Measurements from ENCODE around the gene CFAP20DC.
A peak's percentile ranks its signal among the peaks of the same experiment; 100 is the strongest.
"Not testable (repeated sequence)": the region's sequence is repeated elsewhere in the genome, so short reads cannot be mapped to it uniquely, and the experiment has no call there.

Gene CFAP20DC

DNA sequence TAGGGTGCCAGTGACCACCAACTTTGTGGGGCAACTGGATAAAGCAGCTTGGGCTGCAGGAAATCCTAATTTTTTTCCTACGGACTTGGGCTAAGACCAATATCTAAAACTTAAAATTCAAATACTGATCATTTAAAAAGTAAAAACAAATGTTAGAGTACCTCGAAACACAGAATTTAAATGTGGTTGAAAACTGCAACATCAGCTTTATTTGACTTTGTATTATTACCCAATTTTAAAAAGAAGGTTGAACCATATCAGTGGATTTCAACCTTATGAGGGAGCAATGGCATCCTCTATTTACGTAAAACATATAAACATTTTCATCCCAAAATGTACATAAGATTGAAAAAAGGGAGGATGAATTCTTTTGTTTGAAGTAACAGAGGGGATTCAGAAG is 26.2 kb downstream of the CFAP20DC start:
- no peak for DNase-seq

DNA sequence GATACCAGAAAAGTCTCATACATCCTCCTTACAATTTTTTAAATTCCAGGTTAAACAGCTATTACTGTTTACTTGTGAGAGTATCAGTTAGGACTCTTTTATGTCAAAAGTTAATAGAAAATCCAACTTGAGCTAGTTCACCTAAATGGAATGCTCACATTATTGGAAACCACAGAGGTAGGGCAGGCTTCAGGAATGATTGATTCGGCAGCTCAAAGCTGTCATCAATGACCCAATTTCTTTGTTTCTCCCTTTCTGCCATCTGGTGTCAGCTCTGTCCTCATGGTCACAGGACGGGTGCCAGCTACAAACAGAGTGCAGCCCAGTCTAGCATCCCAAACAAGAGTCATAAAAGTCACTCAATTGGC is 32.2 kb downstream of the CFAP20DC start:
- DNase-seq = no peak

DNA sequence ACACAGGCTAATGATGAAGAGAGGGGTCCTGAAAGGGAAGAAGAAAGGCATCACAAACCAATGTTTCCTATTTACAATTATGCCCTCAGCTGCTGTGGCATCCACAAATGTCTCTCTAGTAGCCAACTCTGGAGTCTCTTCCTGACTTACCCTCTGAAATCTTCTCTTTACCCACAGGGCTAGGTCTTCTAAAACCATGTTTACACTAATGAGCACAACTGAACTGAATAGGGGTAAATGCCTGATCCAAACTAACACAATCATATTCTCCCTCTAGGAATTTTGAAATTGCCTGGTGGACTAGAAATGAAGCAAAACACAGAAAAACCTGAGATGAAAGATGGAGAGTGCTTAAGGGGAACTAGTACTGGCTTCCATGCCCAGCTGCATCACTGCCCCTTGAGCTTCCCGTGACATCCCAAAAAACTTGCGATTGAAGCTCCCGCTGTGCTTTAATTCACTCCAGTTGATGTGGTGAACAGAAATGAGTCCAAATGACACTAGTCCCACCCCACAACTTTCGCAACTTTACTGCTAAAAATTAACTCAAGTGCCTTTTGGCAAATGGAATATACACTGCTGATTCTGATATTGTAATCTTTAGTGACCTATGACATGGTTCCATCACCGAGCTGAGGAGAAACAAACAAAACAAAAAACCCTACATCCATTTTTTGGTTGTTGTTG is 32.8 kb downstream of the CFAP20DC start:
- no peak for DNase-seq

DNA sequence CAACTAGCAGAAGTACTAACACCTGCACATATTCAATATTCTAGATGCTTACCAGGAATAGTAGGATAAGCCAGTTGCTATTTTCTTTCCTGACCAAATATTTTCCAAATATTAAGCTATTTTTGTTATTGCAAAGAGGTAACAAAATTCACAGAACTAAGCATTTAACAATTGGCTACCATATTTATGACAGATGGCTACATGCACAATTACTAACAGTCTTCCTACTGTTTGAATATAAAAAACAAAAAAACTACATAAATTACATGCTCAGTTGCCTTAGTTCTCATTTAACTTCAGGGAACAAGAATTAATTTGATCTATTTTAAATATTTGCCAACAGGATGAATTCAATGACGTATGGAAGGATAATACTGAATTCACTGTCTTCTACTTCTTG is 36.2 kb downstream of the CFAP20DC start:
- DNase-seq = no peak

DNA sequence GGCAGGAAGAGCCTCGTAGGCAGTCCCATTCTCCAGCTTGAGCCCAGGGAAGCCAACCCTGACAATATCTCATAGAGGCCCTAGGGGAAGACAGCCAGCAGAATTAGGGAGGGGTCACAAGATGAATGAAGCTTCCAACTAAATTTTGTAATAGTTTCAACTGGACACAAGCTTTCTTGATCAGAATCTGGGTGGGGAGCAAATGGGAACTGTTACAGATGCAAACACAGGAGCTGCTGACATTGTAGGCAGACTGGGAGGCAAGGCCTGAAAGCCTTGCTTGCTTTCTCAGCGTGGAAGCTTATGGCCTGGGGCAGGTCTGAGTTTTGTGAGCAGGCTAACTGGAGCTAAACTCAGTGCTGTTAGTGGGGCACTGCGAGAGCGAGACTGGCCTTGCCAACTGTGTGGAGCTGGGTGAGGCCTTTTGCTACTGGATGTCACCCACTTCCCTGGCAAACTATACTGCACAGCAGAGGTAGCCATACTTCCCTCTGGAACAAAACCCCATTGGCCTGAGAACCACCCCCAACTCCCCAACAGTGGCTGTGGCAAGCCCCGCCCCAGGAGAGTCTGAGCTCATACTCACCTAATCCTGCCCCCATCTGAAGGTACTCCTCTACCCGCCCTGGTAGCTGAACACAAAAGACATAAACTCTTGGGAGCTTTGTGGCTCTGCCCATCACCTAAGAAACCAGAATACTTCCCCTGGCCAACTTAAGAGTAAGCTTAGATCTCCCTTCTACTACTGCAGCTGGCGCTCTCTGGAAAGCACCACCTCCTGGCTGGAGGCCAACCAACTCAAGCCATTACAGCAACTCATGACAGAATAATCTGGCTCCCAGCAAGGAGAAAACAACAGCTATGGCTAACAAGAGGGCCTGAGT is 42.9 kb downstream of the CFAP20DC start:
- peak in 6 of 51 donors; percentile 1 to 14 (median 4) for DNase-seq

DNA sequence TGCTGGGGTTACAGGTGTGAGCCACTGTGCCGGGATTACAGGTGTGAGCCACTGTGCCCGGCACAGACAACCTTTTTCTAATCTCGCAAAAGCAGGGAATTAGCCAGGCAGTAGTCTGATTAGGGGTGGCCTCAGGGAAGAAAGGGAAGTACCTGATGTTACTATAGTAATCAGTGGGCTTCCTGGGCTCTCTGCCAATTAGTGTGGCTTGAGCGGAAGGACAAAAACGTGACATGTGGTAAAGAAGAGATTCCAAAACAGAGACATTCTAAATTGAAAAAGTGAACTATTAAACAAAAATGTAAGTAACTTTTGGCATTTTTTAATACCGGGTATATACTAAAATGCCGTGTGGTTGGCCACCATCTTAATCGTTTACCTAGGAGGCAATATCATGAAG is 48.1 kb downstream of the CFAP20DC start:
- no peak for DNase-seq

DNA sequence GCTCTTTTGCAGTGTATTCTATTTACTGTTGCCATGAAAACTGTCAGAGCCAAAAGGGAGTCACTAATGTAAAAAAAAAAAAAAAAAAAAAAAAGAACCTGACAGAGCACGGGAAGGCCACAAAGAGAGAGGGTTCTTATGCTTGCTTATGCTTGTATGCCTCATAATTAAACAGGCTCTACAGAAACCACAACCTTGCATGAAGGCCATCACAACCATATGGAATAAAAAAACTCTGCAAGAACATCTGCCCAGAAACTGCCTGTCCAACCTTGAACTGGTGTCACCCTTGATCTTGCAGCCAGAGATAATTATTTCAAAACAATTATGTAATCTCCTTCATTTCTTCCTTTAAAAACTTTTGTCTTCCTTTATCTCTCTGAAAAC is 50.1 kb downstream of the CFAP20DC start:
- no peak for DNase-seq

DNA sequence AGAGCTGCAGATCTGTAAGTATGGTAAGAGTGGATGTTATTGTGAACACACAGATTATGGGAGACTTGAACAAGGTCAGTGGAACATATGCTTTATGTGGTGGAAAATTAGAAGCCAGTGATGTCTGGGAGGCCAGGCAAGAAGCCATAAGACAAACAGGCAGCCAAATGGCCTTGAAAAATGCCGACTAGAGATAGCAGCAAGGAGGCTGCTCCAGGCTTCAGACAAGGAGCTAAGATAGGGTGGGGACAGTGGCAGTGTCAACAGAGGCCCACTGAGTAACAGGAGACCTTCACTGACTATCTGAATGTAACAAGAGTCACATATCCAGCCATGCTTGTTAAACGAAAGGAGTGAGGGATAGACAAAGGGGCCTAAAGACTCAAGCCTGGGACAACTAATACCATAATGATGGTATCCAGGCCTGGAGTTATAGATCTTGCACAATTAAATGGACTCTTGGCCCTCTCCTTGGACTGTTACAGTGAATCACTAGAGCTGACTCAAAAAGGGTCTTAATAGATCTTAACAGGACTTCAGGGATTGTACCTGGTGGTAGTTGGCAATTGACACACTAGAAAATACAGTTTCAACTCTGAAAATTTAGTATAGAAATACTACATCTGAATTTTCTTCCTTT is 50.6 kb downstream of the CFAP20DC start:
- no peak for DNase-seq

DNA sequence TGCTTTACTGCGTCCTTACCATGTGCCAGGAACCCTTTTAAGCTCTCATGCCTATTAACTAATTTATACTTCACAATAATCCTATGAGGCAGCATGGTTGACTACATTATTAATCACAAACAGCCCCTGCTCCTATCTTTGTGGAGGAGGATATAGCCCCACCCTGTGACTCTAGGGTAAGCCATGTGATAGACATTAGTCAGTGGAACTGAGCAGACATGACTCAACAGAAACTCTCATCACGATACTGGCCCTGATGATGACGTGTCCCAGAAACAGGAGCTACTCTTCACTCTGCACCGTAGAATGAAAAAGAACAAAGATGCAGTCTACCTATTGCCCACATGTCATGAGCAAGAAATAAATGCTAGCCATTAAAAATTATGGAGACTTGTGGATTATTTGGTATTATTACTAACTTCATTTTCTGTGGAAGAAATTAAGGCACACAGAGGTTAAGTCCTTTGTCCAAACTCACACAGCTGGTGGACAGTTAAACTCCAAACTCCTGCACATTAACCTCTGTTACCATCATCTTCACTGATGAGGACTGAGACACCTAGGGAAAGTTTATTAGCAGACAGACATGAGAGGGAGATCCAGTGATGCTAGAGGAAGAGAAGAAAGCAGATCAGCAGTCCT is 51.2 kb downstream of the CFAP20DC start:
- DNase-seq = peak in 2 of 51 donors; percentile 5 to 21

DNA sequence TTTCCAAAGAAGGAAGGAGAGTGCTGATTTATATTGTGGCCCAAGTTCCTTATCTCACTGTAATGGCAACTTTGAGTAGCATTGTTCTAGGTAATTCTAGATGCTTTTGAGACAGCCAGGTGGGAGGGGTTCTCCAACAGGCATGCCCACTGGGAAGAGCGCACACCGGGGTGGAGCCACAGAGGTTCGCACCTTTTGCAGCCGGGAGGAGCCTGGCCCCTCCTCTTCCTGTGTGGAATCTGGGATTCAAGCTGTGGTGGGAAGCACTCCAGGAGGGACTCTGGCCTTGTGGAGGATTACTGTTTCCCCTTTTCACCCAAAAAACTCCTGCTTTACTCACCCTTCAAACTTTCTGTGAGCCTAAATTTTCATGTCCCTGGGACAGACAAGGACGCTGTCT is 53.1 kb downstream of the CFAP20DC start:
- DNase-seq = no peak

DNA sequence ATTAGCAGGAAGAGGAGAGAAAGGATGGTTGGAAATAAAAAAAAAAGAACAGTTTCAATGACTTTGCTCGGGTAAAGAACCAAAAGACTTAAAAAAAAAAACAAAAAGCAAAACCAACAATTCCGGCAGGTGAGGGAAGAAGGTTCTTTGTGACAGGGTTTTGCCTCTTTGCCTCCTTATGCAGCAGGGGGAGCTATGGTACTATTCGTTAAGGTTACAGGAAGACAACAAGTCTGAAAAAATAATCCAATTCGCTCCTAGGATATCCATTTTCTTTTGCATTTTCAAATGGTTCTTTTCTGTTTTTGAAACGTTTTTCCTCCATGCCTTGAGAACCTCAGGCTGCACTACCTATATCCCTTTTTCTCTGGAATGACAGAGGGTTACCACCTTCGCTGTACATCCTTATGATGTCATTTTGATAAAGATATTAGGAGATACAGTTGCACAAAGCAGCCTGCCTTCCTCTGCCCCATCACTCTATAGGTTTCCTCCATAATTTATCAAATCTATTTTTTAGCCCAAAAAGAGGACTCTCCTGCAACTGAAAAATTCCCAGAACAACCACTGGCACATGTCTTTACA is 55.0 kb downstream of the CFAP20DC start:
- DNase-seq = peak in 8 of 51 donors; percentile 1 to 35 (median 4)

DNA sequence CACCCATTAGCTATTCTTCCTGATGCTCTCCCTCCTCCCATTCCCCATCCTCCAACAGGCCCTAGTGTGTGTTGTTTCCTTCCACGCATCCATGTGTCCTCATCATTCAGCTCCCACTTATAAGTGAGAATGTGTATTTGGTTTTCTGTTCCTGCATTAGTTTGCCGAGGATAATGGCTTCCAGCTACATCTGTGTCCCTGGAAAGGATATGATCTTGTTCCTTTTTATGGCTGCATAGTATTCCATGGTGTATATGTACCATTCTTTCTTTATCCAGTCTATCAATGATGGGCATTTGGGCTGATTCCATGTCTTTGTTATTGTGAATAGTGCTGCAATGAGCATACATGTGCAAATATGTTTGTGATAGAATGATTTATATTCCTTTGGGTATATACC is 56.3 kb downstream of the CFAP20DC start:
- DNase-seq = no peak

DNA sequence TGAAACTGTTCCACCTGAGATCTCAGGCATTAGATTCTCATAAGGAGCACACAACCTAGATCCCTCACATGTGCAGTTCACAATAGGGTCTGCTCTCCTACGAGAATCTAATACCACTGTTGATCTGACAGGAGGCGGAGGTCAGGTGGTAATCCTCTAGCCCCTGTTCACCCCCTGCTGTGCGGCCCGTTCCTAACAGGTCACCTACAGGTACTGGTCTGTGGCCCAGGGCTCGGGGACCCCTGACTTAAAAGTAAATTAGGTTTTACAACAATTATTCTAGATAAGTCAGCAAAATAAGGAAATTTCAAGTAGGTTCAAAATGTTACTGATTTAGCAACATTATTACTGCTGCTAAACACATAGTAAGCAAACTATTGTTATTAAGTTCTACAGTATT is 58.2 kb downstream of the CFAP20DC start:
- DNase-seq = no peak

DNA sequence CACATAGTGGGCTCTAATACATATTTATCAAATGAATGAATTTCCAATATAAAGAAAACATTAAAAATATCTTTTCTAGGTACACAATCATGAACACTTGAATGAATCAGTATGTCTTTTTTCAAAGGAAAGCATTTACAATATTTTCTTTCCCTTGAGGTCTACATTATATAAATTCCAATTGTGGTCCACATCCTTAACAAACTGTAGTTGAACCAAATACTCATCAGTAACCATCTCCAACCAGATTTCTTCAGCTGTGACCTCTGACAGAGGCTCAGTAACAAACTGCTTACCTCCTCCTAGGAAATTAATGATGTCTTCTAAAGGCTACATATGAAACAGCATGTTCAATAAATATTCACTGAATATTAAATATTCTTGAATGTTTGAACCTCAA is 58.8 kb downstream of the CFAP20DC start:
- DNase-seq = no peak

DNA sequence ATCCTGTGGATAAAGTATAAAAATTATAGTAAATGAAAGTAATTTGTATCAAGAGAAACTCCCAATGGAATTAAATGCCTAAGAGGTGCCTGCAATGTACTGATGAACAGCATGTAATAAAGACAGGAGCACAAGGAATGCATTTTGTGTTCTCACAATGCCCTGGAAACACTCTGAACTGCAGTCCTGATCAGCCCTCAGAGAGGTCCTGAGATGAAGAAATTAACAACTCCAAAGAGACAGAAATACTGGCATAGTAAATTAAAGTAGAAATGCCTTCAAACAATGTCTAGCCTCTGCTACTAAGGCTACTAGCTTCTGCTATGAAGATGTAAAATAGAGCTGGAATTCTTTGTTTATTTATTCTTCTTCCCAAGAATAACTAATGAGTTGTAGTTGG is 59.9 kb downstream of the CFAP20DC start:
- DNase-seq = no peak

DNA sequence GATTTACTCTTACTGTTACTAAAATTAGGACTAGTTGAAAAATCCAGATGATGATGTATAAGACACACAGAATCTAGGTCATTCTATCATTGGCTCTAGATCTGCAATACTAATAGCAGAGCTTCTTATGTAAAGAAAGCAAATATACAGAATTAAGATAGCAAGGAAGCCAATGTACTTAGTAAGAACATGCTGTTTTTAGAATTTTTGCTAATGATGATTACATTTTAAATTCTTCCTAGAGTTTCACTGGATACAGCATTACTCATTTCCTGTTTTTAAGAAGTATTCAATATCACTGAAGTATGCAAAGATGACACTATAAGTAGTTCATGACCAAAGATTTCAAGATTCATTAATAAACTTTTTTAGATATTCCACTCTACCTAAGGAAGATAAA is 60.7 kb downstream of the CFAP20DC start:
- DNase-seq = no peak

DNA sequence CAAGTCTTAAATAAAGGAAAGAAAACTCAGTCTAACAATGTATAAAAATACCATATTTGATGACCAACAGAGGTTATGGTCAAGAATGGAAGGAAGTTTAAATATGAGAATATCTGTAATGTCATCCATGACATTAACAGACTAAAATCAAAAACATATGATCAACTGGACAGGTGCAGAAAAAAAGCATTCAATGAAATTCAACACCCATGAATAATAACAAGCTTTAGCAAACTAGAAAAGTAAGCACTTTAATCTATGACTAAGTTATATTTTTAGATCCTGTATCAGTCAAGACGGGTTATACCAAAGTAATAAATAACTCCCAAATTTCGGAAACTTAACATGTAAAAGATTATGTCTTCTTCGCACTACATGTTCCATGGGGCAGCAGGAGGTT is 61.8 kb downstream of the CFAP20DC start:
- DNase-seq = no peak

DNA sequence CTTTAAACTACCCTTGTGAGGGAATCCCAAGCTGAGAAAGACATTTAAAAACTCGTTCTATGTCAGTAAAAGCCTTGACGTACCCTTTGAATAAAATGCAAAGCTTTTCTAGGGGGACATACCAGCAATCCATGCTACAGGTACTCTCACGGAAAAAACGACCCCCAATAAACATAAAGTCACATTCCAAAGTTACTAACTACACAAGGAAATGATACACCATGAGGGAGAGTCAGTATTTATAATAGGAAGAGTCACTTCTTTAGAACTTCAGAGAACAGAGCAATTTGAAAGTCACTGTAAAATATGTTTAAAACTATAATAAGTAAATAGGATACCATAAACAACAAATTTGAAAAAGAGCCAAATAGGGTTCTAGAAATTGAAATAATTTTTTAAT is 63.2 kb downstream of the CFAP20DC start:
- no peak for DNase-seq

DNA sequence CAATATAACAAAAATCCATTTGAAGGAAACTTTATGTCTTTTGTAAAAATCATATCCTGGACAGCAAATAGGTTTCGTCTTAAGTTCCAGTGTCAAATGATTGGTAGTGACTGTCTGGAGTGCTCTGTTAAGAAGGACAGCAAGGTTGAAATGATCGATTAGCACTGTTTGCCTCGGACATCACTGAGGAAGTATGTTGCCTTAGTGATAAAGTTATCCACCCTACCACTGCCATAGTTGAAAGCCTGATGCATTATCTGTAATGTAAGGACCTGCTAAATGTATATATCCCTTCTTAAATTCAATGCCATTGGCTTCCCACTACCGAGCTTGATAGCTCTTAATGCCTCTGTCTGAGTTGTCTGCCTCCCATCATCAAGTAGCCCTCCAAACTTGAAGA is 70.0 kb downstream of the CFAP20DC start:
- DNase-seq = no peak

DNA sequence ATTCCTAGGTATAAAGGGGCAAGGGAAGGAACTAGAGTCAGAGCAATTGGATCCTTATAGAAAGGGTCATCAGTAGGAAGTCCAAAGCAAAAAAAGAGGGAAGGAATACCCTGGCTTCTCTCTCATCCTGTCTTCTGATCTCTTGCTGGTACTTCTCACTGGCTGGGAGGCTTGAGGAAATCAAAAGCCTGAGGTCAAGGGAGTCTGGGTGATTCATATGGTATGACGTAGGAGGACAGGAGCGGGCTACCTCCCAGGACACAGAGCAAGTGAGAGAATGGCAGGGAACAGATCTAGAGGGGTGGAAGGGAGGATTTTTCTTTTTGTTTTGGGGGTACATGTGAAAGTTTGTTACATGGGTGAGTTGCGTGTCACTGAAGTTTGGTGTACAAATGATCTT is 76.0 kb downstream of the CFAP20DC start:
- no peak for DNase-seq

DNA sequence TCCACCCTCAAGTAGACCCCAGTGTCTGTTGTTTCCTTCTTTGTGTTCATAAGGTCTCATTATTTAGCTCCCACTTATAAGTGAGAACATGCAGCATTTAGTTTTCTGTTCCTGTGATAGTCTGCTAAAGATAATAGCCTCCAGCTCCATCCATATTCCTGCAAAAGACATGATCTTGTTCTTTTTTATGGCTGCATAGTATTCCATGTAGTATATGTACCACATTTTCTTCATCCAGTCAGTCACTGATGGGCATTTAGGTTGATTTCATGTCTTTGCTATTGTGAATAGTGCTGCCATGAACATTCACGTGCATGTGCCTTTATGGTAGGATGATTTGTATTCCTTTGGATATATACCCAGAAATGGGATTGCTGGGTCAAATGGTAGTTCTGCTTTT is 82.0 kb downstream of the CFAP20DC start:
- DNase-seq = not testable (repeated sequence)

DNA sequence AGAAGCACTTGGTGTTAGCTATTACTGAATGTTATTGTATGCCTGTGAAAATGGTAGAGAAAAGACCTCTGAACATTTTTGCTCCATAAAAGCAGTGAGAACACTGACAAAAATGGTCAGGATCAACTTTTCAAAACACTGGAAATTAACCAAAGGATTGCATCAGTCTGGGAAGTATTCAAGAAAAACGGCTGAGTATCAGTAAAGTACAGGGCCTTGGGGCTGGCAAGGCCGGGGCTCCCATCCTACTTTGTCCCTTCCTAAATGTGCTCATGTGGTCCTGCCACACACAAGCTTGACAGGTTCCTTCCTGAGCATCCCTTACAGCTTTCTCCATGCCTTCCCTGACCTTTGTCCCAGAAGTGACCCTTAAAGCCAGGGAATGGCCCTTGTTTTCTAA is 84.0 kb downstream of the CFAP20DC start:
- DNase-seq = no peak
